Erythroblast (primary cell): ENCODE data around the gene PSMD12.

Experiments used
- GATA1 ChIP-seq: IDR thresholded peaks from 2 replicates; pipeline ENCODE4 v1.6.1; 2011; ENCODE audit warnings: low read depth, mild to moderate bottlenecking, control low read depth, low read length, moderate library complexity
- POLR2A ChIP-seq: IDR thresholded peaks from 2 replicates; pipeline ENCODE4 v1.6.1; 2011; ENCODE audit warnings: mild to moderate bottlenecking, low read length

DNA sequence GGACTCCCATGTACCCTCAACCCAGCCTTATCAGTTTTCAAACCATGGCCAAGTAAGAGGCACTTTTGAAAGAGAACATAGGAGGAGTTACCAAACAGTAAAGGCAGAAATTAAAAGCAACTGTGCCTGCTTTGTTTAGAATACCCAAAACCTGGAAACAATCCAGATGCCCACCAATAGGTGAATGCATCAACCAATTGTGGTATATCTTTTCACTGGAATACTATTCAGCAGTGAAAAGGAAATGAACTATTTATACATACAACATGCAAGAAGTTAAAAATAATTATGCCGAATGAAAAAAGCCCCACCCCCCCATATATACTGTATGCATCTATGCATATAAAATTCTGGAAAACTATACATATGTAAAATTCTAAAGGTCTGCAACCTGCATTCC, 47.8 kb upstream of the PSMD12 start:
- TF ChIP-seq POLR2A: no peak
- TF ChIP-seq GATA1: no peak
